ENCODE measurements around the gene TANGO6.

DNA sequence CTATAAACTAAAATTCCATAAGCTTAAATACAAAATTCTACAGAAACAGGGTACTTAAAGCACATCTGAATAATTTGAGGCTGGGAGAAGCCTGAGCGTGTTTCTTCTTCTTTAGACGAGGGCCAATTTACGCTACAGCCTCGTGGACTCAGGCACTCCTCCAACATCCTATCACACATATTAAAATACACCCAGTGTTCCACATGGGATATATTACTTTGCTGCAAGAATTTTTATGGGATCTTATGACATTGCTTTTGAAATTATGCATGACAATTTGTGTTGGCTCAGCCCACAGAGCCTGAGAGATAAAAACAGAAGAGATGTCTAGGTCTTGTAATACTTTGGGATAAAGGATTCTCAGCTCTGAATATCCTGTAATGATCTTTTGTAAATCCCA, 3.5 kb upstream of the TANGO6 start:
- TF ChIP-seq, protein P1, sequence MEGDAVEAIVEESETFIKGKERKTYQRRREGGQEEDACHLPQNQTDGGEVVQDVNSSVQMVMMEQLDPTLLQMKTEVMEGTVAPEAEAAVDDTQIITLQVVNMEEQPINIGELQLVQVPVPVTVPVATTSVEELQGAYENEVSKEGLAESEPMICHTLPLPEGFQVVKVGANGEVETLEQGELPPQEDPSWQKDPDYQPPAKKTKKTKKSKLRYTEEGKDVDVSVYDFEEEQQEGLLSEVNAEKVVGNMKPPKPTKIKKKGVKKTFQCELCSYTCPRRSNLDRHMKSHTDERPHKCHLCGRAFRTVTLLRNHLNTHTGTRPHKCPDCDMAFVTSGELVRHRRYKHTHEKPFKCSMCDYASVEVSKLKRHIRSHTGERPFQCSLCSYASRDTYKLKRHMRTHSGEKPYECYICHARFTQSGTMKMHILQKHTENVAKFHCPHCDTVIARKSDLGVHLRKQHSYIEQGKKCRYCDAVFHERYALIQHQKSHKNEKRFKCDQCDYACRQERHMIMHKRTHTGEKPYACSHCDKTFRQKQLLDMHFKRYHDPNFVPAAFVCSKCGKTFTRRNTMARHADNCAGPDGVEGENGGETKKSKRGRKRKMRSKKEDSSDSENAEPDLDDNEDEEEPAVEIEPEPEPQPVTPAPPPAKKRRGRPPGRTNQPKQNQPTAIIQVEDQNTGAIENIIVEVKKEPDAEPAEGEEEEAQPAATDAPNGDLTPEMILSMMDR (IDR thresholded peaks at IDR 0.05), result no peak
- no peak for TF ChIP-seq POLR2A (IDR thresholded peaks at IDR 0.05)

All from adrenal gland (tissue), 5 donors.